Stimulated activated CD4-positive, alpha-beta T cell treated with anti-CD3 and anti-CD28 coated beads, Interleukin-4, amount 100 ng/mL, for 48 hours (primary cell): Measurements from ENCODE around the gene SUPT3H.
"Not testable (repeated sequence)": the region's sequence is repeated elsewhere in the genome, so short reads cannot be mapped to it uniquely, and the experiment has no call there.

Experiments
- DNase-seq, 2 donors: peaks; one replicate each; pipeline ENCODE4 v3.0.0-alpha.2; 2020; ENCODE audit warnings: low read depth in 2 of 2

The SUPT3H gene

DNA sequence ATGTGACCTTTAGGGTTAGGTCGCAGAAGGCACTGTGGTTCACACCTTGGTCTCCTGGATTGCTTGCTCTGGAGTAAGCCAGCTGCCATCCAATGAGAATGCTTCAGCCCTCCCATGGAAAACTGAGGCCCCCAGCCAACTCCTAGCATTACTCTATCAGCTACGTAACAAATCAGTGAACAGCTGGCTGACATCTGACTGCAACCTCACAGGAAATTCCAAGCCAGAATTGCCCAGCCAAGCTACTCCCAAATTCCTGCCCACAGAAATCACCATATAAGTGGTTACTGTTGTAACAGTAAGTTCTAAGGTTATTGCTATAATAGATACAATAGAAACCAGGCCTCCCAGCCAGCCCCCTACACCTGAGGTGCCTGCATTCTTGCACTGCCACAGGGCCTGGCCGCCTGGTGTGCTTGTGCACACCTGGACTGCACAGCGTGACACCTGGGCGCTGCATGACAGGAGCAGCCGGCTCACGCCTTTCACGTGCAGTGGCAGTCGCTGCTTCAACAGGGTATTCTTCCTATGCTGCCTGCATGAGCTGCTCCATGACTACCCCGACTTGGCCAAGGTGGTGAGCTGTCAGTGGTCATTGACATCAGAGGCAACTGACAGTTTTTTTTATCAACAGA lies 479.3 kb downstream of the SUPT3H start:
- DNase-seq = no peak

GRCh38 chr6:44897316-44897715 lies 480.4 kb downstream of the SUPT3H start:
- DNase-seq = no peak

GRCh38 chr6:44896701-44897100 lies 481.0 kb downstream of the SUPT3H start:
- no peak for DNase-seq

DNA sequence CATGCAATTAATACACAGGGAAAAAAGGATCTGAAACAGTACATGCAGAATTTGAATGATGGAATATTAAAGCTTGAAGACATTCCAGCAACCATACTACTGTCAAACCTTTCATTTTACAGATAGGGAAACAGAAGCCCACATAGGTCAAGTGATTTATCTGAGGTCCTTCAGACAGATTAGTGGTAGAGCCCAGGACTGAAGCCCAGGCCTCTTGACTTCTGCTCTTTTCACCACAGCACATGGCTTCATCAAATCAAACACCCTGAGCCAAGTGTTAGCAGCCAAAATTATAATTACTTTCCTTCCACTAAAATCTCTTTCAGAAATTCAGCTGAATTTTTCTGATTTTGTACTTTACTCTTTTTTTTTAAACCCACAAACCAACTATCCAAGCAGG lies 485.2 kb downstream of the SUPT3H start:
- DNase-seq = no peak

DNA sequence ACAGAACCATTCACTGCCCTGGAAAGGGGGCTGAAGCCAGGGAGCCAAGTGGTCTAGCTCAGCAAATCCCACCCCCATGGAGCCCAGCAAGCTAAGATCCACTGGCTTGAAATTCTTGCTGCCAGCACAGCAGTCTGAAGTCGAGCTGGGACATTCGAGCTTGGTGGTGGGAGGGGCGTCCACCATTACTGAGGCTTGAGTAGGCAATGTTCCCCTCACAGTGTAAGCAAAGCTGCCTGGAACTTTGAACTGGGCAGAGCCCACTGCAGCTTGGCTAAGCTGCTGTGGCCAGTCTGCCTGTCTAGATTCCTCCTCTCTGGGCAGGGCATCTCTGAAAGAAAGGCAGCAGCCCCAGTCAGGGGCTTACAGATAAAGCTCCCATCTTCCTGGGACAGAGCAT lies 498.7 kb downstream of the SUPT3H start:
- DNase-seq = not testable (repeated sequence)

DNA sequence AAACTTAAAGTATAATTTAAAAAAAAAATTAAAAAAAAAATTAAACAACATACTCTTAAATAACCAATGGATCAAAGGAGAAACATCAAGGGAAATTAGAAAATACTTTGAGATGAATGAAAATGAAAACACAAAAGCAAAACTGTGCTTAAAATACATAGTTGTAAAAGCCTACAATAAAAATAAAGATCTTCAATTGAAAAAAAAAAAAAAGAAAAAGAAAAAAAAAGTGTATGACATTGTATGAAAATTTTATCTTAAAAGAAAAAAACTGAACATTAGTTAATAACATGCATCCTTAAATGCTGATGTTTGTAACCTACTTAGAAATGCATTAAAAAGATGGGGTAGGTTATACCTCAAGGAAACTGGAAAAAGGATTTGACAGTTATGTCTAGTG lies 501.1 kb downstream of the SUPT3H start:
- DNase-seq = not testable (repeated sequence)

GRCh38 chr6:44869321-44869897 lies 508.3 kb downstream of the SUPT3H start:
- no peak for DNase-seq

- no peak for DNase-seq
Measured at GRCh38 chr6:44868910-44869309, 508.8 kb downstream of the SUPT3H start.

DNA sequence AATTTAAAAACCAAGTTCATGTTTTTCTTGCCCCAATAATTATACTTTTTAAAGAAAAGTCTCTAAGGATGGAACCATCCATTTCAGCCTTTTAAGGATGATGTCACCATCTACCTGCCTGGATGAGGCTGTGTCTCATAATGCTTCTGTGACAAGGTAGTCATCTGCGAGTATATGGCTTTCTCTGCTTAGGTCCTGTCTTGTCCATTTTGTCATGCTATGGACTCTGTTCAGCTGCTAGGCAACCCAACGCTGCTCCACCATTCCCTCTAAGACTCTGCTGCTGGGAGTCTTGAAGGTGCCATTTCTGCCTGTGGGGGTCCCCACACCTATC lies 509.4 kb downstream of the SUPT3H start:
- no peak for DNase-seq

DNA sequence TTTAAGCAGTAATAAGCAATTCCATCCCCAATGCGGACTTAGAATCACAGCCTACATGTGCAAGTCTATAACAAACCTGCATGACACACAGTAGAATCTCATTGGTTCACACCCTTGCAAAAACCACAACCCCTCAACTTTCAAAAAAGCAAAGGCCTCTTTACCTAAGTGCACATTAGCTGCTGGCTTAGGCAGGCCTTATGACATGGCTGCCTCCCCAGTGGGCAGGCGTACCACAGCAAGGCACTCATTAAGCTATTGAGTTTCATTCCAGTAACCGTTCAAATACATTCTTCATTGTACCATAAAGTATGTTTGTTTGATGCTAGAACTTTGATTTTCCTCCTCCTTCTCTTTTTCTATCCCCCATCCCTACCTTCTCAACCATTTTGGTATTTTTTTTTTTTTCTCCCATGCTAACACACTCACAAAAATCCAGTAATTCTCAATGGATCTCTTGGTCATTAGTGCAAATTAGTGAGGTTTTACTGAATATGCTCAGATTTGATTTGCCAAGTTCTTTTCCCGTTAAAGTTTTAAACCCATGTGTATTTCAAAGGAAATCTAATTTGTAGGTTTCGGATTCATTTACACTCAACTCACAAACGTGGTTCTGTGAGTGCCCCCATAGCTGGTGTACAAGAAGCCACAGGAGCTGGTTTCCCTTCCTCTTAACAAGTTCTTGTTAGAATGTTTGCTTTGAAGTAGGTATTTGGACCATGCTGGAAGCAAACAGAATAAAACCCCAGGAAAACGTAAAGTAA lies 510.0 kb downstream of the SUPT3H start:
- no peak for DNase-seq

- not testable (repeated sequence) for DNase-seq
Measured at GRCh38 chr6:44865184-44865583, 512.5 kb downstream of the SUPT3H start.

DNA sequence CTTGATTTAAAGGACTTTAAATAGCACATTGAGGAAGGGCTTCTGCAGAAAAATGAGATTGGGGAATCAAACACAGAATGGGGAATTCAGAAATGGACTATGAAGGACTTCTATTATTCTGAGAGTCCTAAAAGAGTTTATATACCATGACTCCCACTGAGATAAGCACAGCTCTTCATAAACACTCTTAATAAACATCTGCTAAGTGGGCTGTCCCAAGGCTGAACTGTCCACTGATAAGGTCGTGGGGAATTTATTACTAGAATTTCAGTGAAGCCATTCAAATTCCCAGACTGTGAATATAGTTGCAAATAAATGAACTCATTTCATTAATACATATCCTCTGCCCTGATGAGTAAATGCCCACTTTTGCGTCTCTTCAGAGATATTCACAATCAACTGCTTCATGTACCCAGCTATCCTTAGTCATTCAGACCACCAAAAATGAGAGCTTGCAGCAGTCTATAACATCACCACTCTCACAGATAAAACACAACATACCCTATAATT lies 517.8 kb downstream of the SUPT3H start:
- DNase-seq = no peak

- DNase-seq = no peak
Measured at GRCh38 chr6:44858998-44859397, 518.7 kb downstream of the SUPT3H start.

- DNase-seq = no peak
Measured at GRCh38 chr6:44856479-44856878, 521.3 kb downstream of the SUPT3H start.

DNA sequence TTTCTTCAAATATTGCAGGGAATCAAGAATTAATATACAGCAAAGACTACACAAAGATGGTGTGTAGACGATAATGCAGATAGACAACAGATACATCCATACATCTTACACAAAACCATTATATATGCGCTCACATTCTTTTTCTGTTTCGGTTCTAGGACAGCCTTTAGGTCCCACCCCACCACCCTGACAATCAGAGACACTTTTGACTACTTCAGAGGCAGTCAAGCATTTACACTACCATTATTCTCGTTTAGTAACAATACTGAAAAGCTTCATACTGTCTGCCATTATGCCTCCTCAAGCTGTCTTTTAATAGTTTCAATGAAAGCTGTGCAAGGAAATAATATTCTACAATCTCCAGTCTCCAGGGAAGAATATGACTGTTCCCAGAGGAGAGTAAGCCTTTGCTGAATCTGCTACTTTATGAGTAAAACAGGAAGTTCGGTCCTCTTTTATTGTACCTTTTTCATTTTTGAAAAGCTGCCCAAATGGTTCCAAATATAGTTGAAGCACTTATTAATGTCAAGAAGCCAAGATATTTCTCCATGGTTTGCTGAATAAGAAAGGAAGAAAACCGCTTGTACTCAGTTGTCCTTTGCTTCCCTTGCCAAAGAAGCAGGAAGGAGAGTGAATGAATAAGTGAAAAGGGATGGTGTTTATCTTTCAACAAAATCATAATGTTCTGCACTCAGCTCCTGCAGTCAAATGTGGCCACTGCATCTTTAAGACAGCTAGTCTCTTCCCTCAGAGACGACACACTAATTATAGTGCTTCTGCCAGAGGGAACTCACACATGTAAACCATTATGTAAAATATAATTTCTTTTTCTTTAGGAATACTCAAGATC lies 521.9 kb downstream of the SUPT3H start:
- DNase-seq = no peak

DNA sequence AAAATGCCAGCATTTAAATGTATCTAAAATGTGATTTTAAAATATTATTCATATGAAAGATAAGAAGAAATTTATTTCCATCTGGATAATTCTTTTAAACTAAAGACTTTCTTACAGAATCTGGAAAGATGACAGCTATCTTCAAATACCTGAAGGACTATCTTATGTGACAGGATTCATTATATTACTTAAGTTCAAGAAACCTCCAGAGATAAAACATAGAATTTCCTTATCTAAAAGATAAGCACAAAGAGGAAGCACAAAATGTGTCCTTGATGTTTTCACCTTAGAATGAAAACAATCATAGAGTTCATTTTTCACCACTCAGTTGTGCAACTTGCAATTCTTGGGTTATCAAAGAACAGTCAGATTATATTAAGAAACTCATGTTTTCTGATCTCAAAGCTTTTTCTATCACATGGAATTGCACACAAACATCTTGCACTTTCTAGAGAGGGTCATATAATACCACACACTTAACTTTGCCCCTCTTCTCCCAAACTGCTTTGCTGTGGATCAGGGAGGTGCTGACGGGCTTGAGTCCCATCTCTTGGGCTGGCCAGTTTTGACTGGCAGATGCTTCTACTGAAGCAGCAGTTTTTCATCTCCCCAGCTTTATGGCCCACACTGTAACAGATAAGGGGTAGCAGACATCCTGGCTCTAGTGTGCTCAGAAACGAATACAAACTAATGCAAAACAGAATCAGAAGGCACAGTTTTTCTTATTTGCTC lies 522.9 kb downstream of the SUPT3H start:
- DNase-seq = no peak

DNA sequence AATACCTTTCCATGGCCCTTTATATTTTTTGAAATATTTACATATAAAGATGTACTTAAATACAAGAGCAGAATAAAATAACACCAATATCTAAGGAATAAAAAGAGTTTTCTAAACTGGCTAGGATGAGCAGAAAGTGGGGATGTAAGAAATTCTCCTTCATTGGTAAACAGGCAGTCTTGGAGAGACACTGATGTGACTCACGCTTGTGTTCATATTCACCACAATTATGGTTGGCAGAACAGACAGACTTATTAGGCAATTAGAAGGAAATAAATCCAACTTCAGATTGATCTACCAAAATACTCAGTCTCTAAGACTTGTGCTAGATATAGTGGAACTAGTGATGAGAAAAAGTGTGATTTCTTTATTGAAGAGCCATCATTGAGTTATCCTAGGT lies 526.6 kb downstream of the SUPT3H start:
- no peak for DNase-seq

DNA sequence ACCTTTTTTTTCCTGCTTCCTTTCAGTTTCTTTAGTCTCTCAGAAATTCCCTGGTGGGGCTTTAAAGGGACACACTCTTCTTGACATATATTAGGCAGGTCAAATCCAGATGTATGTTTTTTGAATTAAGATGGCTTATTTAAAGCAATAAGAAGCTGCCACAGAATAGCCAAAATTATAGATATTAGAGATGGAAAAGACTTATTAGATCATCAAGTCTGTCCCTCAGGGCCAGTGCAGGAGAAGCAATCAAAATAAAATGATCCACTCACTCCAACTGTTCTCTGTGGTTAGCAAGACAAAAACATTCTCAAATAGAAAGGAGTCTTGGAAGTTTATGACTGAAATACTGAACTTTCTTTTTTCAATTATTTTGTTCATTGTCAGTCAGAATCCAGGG lies 527.4 kb downstream of the SUPT3H start:
- no peak for DNase-seq

GRCh38 chr6:44849806-44850205 lies 527.9 kb downstream of the SUPT3H start:
- DNase-seq = no peak

GRCh38 chr6:44843734-44844133 lies 534.0 kb downstream of the SUPT3H start:
- no peak for DNase-seq

- DNase-seq = no peak
Measured at GRCh38 chr6:44842616-44843015, 535.1 kb downstream of the SUPT3H start.

- no peak for DNase-seq
Measured at GRCh38 chr6:44841829-44842228, 535.9 kb downstream of the SUPT3H start.
